Kidney (tissue), 14 donors: ENCODE measurements around the gene KIAA2012. TPM values are rescaled to one million over a fixed set of nuclear protein-coding genes. Genes with fewer than 3 reads are reported as not detected.

Source experiments
- DNase-seq, 5 donors: peaks; one replicate each; pipeline ENCODE4 v3.0.0-alpha.2; 2013 to 2020
- FAIRE-seq: peaks from 2 replicates; lab custom pipeline; 2012; peaks lifted over from hg19 to GRCh38; lab: Jason Lieb, UNC
- H3K27ac ChIP-seq, 2 donors: one replicate each; pipeline ENCODE4 v1.7.0; 2013; ENCODE audit warnings: low read depth in 2 of 2, low read length in 2 of 2, inconsistent platforms in 1 of 2
- H3K27me3 ChIP-seq: one replicate; pipeline ENCODE4 v1.7.1; 2013; ENCODE audit warnings: low read length, inconsistent platforms; ENCODE audit not compliant: control insufficient read depth, insufficient read depth
- H3K36me3 ChIP-seq, 3 donors: one replicate each; pipeline versions ENCODE4 v1.7.0 to v1.7.1; 2013; ENCODE audit warnings: low read length in 3 of 3, control low read depth in 1 of 3, inconsistent platforms in 1 of 3; ENCODE audit not compliant: insufficient read depth in 3 of 3, control insufficient read depth in 2 of 3
- H3K4me1 ChIP-seq, 3 donors: one replicate each; pipeline versions ENCODE4 v1.7.0 to v1.7.1; 2013; ENCODE audit warnings: low read length in 3 of 3, inconsistent platforms in 1 of 3, low read depth in 1 of 3; ENCODE audit not compliant: control insufficient read depth in 2 of 3, insufficient read depth in 2 of 3
- H3K4me3 ChIP-seq, 3 donors: one replicate each; pipeline versions ENCODE4 v1.7.0 to v1.8.1; 2013; ENCODE audit warnings: low read length in 3 of 3, control low read depth in 1 of 3, inconsistent platforms in 1 of 3
- H3K9ac ChIP-seq, 3 donors: one replicate each; pipeline versions ENCODE4 v1.7.0 to v1.7.1; 2013; ENCODE audit warnings: low read length in 3 of 3, control low read depth in 1 of 3, inconsistent platforms in 1 of 3
- H3K9me3 ChIP-seq, 3 donors: one replicate each; pipeline versions ENCODE4 v1.7.0 to v1.7.1; 2013; ENCODE audit warnings: low read length in 3 of 3, control low read depth in 1 of 3, inconsistent platforms in 1 of 3; ENCODE audit not compliant: control insufficient read depth in 2 of 3, insufficient read depth in 1 of 3
- intact Hi-C: fragments of 100-400 bp; cut with DNase I; formaldehyde crosslinking; loops from one replicate; pipeline ENCODE4 v1.11.1; 2022
- polyA plus RNA-seq: library from polyadenylated mRNA; stranded (reverse); fragments of 350-450 nt; fragmentation: Illumina TruSeq; extraction: RNeasy Lipid Tissue Mini Kit (QIAGEN cat#74804); gene quantifications from one replicate; pipeline ENCODE4 v1.2.3, GENCODE V29; 2014; ENCODE audit warnings: low read depth, low replicate concordance; ENCODE audit not compliant: insufficient read depth
- total RNA-seq: library from RNA; stranded (reverse); fragmentation: NEBNext Ultra II Directional; extraction: Animal tissue kit (Norgen Biotek cat#: 25700); gene quantifications from one replicate; pipeline ENCODE4 v1.2.1, GENCODE V29; 2021
- TF ChIP-seq, protein P1 (sequence below): IDR thresholded peaks from 3 replicates; pipeline ENCODE4 v1.5.1; 2012; ENCODE audit warnings: mild to moderate bottlenecking, moderate library complexity, borderline replicate concordance; ENCODE audit not compliant: insufficient read depth; ENCODE audit errors: extremely low read depth
- donor health status: control.
- donor health status: control.
- donor health status: control.
- donor health status: control.
- donor health status: control.
- donor health status: DM: yes; HTN: yes; CAD: no.
- donor health status: Normal renal cell carcinoma (clear cell type).

The KIAA2012 gene
- total and polyA plus RNA-seq, 2 donors from 2014 or later = not detected

DNA sequence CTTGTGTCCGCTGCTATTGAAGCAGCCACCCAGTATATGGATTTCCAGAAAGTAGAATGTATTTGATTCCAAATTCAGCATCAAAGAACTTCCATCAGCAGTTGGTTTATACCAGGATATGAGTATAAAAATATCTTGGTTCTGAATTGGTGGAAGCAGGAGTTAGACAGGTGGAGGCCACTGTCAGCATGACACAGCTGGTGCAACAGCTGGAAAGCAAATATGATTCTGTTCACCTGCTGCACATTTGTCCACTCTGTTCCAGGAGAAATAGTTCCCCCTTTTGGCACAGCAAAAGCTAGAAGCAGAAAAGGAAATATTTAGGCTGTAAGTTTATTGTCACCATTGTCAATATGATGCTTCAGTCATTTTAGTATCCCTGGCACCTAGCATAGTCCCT is 41.2 kb downstream of the KIAA2012 start:
- intact Hi-C loops = no loop called here
- TF ChIP-seq, protein P1, sequence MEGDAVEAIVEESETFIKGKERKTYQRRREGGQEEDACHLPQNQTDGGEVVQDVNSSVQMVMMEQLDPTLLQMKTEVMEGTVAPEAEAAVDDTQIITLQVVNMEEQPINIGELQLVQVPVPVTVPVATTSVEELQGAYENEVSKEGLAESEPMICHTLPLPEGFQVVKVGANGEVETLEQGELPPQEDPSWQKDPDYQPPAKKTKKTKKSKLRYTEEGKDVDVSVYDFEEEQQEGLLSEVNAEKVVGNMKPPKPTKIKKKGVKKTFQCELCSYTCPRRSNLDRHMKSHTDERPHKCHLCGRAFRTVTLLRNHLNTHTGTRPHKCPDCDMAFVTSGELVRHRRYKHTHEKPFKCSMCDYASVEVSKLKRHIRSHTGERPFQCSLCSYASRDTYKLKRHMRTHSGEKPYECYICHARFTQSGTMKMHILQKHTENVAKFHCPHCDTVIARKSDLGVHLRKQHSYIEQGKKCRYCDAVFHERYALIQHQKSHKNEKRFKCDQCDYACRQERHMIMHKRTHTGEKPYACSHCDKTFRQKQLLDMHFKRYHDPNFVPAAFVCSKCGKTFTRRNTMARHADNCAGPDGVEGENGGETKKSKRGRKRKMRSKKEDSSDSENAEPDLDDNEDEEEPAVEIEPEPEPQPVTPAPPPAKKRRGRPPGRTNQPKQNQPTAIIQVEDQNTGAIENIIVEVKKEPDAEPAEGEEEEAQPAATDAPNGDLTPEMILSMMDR = no peak
- no peak overlapping the region for H3K9ac ChIP-seq
- H3K27ac ChIP-seq = no peak overlapping the region
- FAIRE-seq = no peak
- H3K4me3 ChIP-seq = no peak overlapping the region
- no peaks in the 10 kb centered on the region for H3K9me3 ChIP-seq
- DNase-seq = no peak
- H3K36me3 ChIP-seq = no peaks in the 10 kb centered on the region
- no peaks in the 10 kb centered on the region for H3K27me3 ChIP-seq
- H3K4me1 ChIP-seq = peaks cover 0 to 4% (median 0%) of the 10 kb centered on the region in 3 donors

DNA sequence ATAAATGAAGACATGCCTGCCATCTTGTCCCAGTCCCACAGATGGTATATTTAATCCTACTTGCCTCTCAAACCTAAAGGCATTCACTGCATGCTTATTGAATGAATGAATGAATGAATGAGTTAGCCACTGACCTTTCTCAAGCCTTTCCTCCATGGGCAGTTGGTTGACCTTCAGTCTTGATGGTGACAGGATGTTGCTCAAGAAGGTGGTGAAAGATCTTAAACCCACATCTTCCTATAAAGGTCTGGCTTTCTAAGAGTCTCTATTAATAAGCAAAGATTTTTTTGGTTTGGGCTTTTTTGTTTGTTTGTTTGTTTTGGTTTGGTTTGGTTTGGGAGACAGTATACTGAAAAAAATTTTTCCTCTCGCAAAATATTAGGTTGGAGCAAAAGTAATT is 41.7 kb downstream of the KIAA2012 start:
- no peak for DNase-seq
- Histone ChIP-seq H3K4me3 (no peak overlapping the region), H3K9ac (no peak overlapping the region), H3K27me3 (no peaks in the 10 kb centered on the region), H3K27ac (no peak overlapping the region), H3K9me3 (no peaks in the 10 kb centered on the region), H3K4me1 (peaks cover 0 to 2% (median 0%) of the 10 kb centered on the region in 3 donors), H3K36me3 (no peaks in the 10 kb centered on the region)
- FAIRE-seq = no peak
- intact Hi-C loops = no loop called here
- TF ChIP-seq, protein P1 = no peak

DNA sequence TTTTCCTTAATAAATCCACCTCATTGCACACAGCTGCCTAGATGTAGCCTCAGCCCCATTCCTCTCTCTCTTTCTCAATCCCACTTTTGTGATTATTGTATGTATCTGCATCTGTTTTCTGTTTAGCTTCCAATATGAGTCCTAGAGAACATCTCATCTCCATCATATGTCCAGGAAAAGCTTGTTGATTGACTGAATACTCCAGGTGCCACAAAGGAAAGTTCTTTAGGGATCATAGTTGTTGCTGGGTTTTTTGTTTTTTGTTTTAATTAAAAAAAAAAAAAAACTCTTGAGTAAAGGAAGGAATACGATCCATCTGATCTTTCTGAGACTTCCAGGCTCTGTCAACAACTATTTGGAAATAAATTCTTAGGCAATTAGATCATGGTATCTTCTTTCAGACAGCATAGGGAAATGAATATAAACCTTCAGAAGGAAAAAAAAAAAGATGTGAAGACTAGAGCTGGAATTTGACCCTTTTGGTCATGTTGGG is 42.5 kb downstream of the KIAA2012 start:
- intact Hi-C loops = no loop called here
- Histone ChIP-seq H3K9me3 (no peaks in the 10 kb centered on the region), H3K4me1 (no peaks in the 10 kb centered on the region), H3K27ac (no peak overlapping the region), H3K27me3 (no peaks in the 10 kb centered on the region), H3K36me3 (no peaks in the 10 kb centered on the region), H3K4me3 (no peak overlapping the region), H3K9ac (no peak overlapping the region)
- no peak for FAIRE-seq
- TF ChIP-seq, protein P1 = no peak
- DNase-seq = peak in 2 of 5 donors; percentile 78 to 81

DNA sequence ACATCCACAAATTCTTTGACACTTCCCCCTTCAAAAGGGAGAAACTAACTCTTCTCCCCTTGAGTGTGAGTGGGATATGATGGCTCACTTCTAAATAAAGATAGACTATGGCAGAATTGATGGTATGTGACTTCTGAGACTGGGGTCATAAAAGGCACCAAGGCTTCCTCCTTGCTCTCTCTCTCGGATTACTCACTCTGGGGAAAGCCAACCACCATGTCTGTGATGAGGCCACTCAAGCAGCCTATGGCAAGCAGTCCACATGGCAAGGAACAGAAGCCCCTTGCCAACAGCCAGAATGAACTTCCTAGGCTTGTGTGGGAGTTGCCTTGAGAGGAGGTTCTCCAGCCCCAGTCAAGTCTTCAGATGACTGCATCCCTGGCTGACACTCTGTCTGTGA is 43.6 kb downstream of the KIAA2012 start:
- intact Hi-C loops = no loop called here
- no peaks in the 10 kb centered on the region for H3K36me3 ChIP-seq
- H3K27me3 ChIP-seq = no peaks in the 10 kb centered on the region

More for the DNA sequence above, 43.6 kb downstream of the KIAA2012 start:
- H3K4me3 ChIP-seq = no peak overlapping the region
- no peak overlapping the region for H3K9ac ChIP-seq
- H3K27ac ChIP-seq = no peak overlapping the region
- no peaks in the 10 kb centered on the region for H3K9me3 ChIP-seq
- FAIRE-seq (no peak), DNase-seq (no peak)
- TF ChIP-seq, protein P1 = no peak
- no peaks in the 10 kb centered on the region for H3K4me1 ChIP-seq
